Renal cortex interstitium (tissue), 11 donors: Measurements from ENCODE around the gene DLEC1. TPM values are rescaled to one million over a fixed set of nuclear protein-coding genes. Genes with fewer than 3 reads are reported as not detected.
"Not testable (repeated sequence)": the region's sequence is repeated elsewhere in the genome, so short reads cannot be mapped to it uniquely, and the experiment has no call there.

Experiments
- DNase-seq, 11 donors: peaks; one replicate each; pipeline ENCODE4 v3.0.0-alpha.2; 2013; ENCODE audit warnings: low read depth in 9 of 11, low spot score in 4 of 11; ENCODE audit errors: extremely low read depth in 1 of 11
- polyA plus RNA-seq, 3 donors: library from polyadenylated mRNA; unstranded; fragments of 120-200 nt; gene quantifications; one replicate each; pipeline ENCODE4 v1.2.1, GENCODE V29; 2013; ENCODE audit not compliant: insufficient read length in 3 of 3

DLEC1 gene
- polyA plus RNA-seq, 3 donors: 0.48 to 1.5 (median 0.82) TPM

DNA sequence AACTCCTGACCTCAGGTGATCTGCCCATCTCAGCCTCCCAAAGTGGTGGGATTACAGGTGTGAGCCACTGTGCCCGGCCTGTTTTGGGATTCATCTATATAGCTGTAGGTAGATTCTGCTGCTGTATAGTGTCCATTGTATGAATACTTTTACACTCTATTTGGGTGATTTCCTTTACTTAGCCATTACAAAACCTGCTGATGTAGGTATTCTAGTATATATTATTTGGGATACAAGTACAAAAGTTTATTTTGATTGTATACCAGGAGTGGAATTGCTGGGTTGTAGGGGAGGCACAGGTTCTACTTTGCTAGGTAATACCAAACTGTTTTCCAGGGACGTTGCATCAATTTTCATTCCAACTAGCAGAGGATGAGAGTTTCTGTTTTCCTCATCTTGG, 116.8 kb downstream of the DLEC1 start:
- DNase-seq: no peak

DNA sequence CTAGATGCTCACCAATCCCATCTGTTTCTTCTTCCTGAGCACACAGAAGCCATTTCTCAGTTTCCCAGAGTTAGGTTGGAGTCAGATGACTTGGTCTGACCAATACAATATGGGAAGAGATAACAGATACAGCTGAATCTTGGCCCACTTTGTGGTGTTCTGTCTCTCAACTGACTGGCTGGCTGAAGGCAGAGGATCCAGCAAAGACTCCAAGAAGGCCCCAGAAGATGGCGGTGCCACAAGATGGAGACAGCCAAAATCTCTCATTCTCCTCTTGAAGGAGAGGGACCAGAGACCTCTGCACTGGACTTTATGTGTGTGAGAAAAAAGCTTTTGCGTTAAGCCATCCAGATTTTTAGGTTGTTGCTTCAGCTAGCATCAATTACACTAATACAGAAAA, 118.1 kb downstream of the DLEC1 start:
- DNase-seq: no peak

DNA sequence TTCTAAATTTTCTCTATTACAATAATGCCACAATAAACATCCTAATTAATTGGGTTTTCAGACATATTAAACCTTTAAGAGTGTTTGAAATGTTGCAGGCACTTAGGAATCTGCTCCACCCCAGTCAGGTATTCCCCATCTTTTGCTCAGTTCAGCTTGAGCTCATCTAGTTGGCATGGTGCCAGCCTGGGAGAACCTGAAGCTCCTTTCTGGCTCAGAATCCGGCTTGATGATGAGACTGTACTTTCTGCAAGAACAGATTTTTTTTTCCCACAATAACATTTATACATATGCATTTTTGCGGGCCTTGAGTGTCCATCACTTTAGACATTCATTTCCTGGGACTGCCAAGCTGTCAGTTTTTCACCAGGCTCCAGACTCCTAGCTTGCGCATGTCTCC, 118.6 kb downstream of the DLEC1 start:
- no peak for DNase-seq

DNA sequence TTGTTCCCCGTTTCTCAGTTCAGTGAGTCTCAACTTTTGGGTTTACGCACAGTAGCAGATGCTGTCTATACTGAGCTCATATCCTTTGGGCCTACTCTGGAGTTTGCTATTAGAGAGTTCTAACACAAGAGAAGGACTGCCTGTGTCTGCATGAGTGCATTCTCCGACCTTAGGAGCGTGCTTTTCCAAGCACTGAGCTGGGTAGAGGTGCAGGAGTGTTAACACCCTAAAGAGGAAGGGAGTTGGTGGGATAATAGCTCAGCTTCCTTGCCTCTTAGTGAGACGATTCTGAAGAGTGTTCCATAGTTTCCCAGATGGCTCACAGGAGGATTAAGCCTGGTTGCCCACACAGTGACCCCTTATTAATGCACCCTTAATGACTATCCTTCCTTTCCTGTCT, 119.5 kb downstream of the DLEC1 start:
- DNase-seq: no peak

DNA sequence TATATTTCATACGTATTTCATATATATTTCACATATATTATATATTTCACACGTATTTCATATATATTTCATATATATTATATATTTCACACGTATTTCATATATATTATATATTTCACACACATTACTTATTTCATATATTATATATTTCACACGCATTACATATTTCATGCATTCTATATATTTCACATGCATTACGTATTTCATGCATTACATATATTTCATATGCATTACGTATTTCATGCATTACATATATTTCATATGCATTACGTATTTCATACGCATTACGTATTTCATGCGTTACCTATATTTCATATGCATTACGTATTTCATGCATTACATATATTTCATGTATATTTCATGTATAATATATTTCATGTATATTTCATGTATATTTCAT, 121.7 kb downstream of the DLEC1 start:
- DNase-seq: not testable (repeated sequence)

DNA sequence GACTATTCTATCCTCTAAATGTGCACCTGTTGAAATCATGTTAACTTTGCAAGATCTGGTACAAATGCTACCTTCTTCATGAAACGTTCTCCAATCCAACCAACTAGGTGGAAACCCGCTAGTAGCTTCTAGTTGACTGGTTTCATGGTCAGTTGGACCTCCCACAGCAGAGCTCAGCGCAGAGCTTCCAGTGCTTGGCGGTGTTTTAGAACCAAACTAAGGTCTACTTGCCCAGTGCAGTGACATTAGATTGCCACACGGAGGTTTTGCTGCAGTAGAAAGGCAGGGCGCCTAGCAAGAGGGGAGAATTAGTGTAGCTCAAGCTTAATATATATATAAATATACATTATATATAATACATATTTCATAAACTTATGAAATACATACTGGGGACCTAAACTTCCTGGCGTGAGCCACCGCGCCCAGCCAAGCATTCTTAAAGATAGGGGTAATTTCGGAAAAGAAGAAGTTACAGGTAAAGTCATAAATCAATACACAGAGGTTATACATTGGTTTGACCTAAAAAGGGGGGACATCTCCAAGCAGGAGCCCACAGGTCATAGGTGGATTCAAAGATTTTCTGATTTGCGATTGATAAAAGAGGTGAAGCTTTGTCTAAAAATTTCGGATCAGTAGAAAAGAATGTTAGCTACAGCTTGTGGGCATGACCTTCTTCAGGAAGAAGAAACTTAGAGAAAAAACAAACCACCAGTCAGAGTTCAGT, 124.3 kb downstream of the DLEC1 start:
- no peak for DNase-seq

DNA sequence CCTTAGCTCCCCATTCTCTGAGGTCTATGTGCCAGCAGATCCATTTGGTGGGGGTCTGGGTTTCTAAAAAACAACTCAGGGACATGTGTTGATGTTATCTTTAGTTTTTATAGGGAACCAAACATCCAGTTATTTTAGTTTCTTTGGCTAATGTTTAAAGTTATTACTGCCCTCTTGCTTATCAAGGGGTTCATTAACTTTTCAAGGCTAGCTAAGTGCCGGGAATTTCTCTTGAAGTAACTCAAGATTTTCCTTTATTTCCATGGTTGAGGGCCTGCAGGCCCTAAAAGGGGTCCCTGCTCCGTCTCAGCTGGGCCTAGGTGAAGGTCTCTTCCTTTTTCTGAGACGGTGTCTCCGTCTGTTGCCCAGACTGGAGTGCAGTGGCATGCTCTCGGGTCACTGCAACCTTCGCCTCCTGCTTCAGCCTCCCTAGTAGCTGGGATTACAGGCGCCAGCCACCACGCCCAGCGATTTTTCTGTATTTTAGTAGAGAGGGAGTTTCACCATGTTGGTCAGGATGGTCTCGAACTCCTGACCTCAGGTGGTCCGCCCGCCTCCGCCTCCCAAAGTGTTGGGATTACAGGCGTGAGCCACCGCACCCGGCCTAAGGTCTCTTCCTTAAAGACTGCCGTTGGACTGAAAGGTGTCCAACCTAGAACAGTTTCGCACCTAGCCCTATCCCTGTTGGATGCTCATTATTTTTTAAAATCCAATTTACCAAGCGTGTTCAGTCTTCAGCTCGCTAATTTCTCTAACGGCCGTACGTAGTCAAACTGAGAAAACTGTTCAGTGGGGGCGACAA, 125.0 kb downstream of the DLEC1 start:
- peak in 1 of 11 donors; percentile 24 for DNase-seq

DNA sequence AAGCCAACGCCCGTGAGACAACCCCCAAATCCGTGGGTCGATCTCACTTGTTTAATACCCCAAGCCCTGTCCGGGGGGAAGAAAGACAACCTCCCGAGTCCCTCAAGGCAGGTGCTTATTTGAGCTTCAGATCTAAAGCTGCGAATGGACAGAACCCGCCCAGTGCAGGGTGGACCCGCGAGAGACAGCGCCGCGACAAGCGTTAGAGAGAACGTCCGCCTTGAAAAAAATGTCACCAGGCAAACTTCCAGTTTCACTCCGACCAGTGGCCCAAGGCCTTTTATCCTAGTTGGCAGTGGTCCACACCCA, 125.6 kb downstream of the DLEC1 start:
- no peak for DNase-seq

DNA sequence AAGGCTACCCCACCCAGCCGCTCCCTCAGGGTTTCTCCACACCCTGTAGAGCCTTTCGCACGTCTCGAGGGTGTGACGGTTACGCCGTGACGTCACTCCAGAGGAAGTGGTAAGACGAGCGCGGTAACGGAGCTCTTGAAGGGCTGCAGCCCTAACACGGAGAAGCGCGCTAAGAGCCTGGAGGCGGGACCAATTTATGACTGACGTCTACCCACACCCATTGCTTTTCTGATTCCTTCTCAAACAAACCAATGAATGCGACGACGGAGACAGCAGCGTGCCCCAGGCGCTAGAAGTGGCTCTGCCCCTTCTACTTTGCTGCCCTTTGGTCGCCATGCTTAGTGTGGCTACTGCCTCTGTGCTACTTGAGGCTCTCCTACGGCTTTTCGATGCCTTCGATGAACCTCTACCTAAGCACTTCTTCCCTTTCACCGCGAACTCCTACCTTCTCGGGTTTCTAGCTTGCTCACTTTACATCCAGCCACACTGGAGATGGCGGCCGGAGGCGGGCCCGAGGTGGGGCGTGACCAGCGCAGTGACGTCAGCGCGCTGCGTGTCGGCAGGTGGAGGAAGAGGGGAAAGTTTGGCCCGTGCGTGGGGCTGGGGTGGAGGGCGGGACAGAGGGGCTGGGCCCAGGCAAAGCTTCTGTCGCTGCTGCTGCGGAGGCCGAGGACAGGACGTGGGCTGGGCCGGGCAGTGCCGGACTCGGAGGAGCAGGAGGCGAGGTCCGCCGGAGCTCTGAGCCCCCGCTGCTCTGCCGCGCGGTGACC, 126.1 kb downstream of the DLEC1 start, which contains the start of gene OXSR1:
OXSR1 (plus strand) TSS at position 586 of the 770 bp plus-strand sequence. CDS start 340 bp downstream, outside the sequence.
- DNase-seq: peak; percentile 98 to 100 (median 99)

DNA sequence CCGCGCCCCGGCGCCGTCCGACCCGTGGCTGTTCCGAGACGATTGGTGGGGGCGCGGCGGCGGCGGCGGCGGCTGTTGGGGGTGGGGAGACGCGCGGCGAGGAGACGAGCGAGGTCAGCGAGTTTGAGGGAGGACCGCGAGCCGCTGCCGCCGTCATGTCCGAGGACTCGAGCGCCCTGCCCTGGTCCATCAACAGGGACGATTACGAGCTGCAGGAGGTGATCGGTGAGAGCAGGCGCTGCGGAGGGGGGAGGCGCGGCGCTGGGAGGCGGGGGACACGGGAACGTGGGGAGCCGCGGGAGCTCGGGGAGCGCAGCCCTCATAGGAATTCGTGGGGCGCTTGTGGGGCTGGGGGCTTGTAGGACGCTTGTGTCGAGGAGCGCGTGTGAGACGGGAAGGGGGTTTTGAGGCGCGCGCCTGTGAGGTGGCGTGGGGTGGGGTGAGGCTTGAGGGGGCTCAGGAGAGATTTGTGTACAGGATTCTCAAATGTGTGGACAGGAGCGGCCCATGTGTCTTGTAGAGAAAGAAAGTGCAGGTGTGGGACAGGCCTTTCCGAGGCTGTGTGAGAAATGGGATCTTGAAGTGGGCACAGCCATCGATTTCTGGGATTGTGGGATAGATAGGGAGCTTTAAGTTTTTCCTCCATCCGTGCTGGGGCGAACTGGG, 126.8 kb downstream of the DLEC1 start:
- DNase-seq: peak in 1 of 11 donors; percentile 32

DNA sequence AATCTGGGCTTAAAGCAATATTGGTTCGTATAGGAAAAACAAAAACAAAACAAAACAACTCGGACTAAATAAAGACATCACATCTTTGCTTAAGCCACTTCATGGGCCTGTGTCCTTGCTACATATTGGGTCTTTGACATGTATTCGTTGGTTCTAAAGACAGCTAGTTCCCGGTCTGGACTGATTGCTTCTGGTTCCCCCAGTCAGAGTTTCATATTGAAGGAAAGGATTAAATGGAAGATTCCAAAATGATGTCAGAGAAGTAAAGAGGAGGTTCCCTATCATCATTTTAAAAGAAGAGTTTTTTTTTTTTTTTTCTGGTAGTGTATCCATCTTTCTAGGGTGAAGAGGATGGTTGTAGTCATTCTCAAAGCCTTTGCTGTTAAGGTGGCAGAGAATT, 128.6 kb downstream of the DLEC1 start:
- DNase-seq: no peak

DNA sequence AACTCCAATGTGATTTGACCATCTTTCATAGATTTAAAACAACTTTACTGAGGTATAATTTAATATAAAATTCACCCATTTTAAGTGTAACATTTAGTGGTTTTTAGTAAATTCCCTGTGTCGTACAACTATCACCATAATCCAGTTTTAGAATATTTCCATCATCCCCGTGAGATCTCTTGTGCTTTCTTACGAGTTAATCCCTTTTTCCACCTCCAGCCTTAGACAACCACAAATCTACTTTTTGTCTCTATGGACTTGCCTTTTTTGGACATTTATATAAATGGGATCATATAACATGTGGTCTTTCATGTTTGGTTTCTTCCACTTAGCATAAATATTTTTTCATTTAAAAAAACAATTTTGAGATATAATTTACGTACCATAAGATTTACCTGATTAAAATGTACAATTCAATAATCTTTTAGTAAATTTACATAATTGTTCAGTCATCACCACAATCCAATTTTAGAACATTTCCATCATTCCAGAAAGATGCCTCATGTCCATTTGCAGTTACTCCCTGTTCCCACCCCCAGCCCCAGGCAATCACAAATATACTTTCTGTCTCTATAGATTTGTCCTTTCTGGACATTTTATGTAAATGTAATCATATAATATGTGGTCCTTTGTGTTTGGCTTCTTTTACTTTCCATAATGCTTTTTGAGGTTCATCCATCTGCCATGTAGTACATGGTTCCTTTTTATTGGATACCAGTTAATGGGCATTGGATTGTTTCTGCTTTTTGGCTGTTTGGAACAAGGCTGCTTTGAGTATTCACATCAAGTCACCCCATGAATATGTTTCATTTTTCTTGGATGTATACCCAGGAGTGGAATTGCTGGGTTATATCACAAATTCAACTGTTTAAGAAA, 129.4 kb downstream of the DLEC1 start:
- DNase-seq: no peak

DNA sequence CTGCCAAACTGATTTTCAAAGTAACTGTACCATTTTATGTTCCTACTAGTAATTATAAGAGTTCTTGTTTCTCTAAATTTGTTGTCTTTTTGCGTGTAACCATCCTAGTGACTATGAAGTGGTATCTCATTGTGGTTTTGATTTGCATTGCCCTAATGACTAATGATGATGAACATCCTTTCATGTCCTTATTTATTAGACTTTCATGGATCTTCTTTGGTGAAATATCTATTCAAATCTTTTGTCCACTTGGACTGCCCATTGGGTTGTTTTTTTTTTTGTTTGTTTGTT, 130.0 kb downstream of the DLEC1 start:
- DNase-seq: no peak

DNA sequence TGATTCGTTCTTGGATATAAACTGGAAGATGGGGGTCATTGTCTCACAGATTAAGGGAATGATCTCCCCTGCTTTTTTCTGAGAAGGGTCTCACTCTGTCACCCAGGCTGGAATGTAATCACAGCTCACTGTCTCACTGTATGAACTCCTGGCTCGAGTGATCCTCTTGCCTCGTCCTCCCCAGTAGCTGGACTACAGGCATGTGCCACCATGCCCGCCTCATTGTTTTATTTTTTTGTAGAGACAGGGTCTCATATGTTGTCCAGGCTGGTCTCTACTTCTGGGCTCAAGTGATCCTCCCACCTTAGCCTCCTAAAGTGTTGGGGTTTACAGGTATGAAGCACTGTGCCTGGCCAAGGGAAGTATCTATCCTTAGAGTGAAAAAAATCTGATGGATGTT, 131.7 kb downstream of the DLEC1 start:
- no peak for DNase-seq

DNA sequence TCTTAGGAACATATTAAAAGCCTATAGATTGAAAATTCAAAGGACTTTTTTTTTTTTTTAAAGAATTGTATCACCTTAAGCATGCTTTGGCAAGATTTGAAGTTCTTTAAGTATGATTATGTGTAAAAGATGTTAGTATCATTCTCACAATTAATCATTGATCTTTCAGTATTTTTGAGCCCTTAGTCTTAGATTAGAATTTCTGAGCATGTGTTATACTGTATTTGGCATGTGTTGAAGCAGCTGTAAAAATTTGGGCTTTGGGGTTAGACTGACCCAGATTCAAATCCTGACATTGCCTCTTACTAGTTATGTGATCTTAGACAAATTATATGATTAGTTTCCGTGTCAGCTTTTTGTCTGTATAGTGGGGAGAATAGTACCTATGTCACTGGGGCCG, 132.6 kb downstream of the DLEC1 start:
- DNase-seq: no peak
